NCI-H2081 treated with DMSO at 0.1 percent for 48 hours (cell line): Measurements from ENCODE around the gene SWSAP1.
A peak's percentile ranks its signal among the peaks of the same experiment; 100 is the strongest.
"Not testable (repeated sequence)": the region's sequence is repeated elsewhere in the genome, so short reads cannot be mapped to it uniquely, and the experiment has no call there.

ENCODE experiments used
- DNase-seq: peaks from one replicate; lab custom pipeline; 2025; lab: John Stamatoyannopoulos, UW

The SWSAP1 gene

GRCh38 chr19:11374433-11375142 is at the start of gene SWSAP1:
Gene SWSAP1, plus strand, starts transcription at chr19:11374666. Its CDS starts 15 bp downstream, at chr19:11374681.
- peak; percentile 98 for DNase-seq

- DNase-seq: no peak
Observed at GRCh38 chr19:11324748-11325389, 49.6 kb upstream of the SWSAP1 start.

- no peak for DNase-seq
Observed at GRCh38 chr19:11325544-11325943, 48.9 kb upstream of the SWSAP1 start.

GRCh38 chr19:11330127-11330526 is 44.3 kb upstream of the SWSAP1 start:
- no peak for DNase-seq

- no peak for DNase-seq
Observed at GRCh38 chr19:11331502-11331901, 43.0 kb upstream of the SWSAP1 start.

DNA sequence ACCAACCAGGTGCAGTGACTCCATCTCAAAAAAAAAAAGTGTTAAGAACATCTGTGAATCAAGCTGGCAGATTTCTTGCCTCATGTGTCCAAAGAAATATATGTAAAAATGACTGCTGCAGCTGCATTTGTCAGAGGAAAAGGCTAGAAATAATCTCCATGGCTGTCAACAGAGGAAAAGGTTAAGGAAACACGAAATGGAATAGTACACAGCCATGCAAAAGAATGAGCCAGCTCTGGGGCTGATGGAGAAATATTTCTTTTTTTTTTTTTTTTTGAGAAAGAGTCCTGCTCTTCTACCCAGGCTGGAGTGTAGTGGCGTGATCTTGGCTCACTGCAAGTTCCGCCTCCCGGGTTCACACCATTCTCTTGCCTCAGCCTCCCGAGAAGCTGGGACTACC is 41.6 kb upstream of the SWSAP1 start:
- no peak for DNase-seq

GRCh38 chr19:11333838-11334237 is 40.6 kb upstream of the SWSAP1 start:
- not testable (repeated sequence) for DNase-seq

- no peak for DNase-seq
Observed at GRCh38 chr19:11335449-11336146, 38.9 kb upstream of the SWSAP1 start.

DNA sequence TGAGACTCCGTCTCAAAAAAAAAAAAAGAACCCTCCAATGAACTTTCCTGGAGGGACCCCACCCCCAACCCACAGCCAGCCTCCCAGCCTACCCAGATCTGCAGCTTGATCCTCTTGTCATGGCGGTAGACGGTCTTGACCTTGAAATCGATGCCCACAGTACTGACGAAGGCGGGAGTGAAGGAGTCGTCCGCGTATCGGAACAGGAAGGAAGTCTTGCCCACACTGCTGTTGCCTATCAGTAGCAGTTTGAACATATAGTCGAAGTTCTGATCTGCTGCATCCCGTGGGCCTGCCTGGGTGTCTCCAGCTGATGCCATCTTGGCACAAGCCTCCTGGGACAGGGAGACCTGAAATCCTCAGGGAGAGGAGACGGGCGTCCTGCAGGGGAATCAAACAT is 37.4 kb upstream of the SWSAP1 start:
- no peak for DNase-seq

DNA sequence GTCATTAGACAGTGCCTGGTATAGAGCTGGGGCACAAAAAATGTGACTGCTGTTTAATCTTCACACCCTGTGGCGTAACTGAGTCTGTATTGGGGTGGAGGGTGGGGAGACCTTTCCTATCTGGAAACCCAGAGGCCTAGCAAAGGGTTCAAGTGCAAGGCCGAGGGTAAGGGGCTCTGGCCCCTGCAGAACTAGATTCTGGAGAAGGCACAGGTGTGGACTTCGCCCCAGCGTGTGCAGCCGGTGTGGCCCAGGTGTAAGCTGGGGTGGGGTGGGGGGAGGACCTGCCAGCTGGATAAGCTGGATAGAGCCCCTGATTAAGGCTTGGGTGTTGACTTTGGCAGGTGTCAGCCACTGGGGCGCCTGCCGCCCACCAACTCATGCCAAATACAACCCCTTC is 36.3 kb upstream of the SWSAP1 start:
- DNase-seq: no peak

DNA sequence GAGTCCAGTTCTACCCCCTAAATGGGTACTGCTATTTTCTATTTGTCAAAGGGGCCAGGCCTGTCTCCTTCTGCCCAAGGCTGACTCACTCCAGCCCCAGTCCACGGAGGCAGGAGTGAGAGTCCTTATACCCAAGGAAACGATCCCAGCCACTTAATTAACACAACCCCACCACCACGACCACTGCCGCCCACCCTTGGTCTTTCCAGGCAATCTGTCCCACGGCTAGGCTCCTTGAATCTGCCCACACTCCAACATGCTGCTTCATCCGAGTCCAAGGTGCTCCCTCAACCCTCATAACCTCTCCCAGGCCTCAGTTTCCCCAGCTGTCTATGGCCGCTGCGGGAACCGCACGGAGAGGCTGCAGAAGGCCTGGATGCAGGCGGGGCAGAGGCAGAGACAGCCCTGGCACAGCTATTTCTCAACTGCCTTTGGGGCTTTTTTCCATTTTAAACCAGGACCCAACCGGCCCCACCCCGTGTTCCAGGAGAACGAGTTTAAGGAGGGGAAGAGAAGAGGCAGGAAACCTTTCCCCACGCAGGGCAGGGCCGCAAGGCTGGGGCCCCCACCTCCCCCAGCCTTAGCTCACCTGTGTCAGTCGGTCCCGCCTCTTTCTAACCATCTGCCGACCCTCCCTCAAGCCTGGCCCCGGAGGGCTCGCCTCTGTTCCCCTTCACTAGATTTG is 35.8 kb upstream of the SWSAP1 start:
- DNase-seq: no peak

DNA sequence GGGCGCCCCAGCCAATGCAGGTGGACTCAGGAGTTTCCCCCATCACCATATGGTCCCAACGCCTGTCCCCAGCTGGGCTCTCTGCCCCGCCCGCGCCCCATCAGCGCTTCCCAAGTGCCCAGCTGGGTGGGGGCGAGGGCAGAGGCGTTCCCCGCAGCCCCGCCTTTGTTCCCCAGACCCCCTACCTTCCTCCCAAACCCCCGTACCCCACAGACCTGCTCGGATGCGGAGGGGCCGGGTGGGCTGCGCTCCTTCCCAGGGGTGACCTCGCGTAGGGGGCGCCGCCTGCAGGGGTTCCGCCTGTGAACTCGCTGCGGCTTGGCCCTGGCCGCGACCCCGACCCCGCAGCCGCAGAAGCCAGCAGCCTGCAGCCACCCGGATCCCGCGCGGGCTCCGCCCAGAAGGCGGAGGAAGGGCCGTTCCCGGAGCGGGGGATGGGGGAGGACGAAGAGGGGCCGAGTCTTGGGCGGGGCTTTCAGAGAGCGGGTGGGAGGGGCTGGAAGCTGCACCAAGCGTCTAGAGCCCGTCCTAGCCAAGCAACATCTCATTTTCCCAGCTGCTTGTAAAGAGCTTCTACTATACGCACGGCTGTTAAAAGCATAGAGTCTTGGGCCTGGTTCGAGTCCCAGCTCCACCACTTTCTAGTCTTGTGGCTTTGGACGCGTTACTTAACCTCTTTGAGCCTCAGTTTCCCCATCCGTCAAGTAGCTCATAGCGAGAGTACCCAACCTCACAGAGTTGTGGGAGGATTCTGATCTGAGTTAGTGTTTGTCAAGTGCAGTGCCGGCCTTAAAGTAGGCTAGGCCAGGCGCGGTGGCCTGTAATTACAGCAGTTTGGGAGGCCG is 35.0 kb upstream of the SWSAP1 start, which contains the start of gene RAB3D:
Gene RAB3D (minus strand): TSS at position 404 of the 845 bp plus-strand sequence. CDS start 2,258 bp downstream, outside the sequence.
- peak; percentile 54 for DNase-seq

- not testable (repeated sequence) for DNase-seq
Observed at GRCh38 chr19:11340099-11340467, 34.4 kb upstream of the SWSAP1 start.

- DNase-seq: no peak
Observed at GRCh38 chr19:11342429-11342828, 32.0 kb upstream of the SWSAP1 start.

DNA sequence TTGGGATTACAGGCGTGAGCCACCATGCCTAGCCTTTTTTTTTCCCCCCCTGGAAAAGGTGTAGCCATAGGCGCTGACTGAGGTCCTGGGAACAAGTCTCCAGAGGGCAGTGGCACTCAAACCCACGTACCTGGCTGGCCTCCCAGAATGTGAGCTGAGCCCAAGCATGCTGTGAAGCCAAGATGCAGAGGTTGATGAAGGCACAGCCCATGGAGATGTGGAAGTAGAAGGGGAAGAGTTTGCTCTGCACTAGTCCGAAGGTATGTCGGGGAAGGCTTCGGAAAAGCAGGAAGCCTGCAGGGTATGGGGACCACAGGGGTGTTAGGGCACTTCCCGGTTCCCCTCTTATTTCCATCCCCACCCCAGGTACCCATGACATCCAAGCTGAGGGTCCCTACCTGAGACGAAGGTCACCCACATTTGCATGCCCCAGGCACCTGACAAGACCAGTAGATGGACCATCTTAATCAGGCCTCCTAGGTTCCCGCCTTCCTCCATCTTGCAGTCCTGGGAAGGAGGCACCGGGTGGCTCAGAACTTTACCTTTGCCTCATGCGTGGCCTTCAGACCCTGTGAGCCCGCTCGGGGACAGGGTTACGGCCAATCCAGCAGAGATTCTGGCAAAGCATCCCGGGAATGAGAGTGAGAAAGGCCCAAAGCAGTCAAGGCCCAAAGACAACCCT is 29.2 kb upstream of the SWSAP1 start:
- no peak for DNase-seq

- peak; percentile 89 for DNase-seq
Observed at GRCh38 chr19:11346104-11346940, 28.1 kb upstream of the SWSAP1 start, which contains the start of the genes CCDC159 and TMEM205. Gene CCDC159, plus strand, starts transcription at chr19:11346519. Its CDS starts 88 bp downstream, at chr19:11346607. Gene TMEM205, minus strand, starts transcription at chr19:11346268. Its CDS starts 649 bp downstream, at chr19:11345619.

DNA sequence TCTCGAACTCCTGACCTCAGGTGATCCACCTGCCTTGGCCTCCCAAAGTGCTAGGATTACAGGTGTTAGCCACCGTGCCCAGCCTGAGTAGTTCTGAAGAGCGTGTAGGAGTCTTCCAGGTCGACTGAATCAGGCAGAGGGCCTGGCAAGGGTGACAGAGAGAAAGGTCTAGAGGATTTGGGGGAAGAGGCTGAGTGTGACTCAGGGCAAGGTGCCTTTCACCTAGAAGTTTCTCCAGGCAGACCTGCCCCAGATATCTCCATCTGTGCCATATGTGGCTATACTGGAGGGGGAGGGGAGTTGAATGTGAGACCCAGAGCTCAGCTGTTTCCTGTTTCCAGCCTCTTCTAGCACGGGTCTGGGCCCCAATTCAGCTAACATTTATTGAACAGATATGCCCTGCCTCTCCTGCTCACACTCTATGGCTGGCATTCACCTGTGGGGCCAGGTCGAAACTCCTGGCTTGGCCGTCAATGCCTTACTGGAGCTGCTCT is 26.9 kb upstream of the SWSAP1 start:
- DNase-seq: no peak

- no peak for DNase-seq
Observed at GRCh38 chr19:11349171-11349570, 25.3 kb upstream of the SWSAP1 start.

- not testable (repeated sequence) for DNase-seq
Observed at GRCh38 chr19:11354102-11354501, 20.4 kb upstream of the SWSAP1 start.
